RWPE2 (cell line): Measurements from ENCODE around the gene OR6B1.
"Not testable (repeated sequence)": the region's sequence is repeated elsewhere in the genome, so short reads cannot be mapped to it uniquely, and the experiment has no call there.

Source experiments
- ATAC-seq: fragments of 200-7000 bp; cut with Tn5 transposase; 3 replicates; pipeline ENCODE4 v1.9.1; 2021; ENCODE audit warnings: low read depth
- DNase-seq: peaks from one replicate; pipeline ENCODE4 v3.0.0-alpha.2; 2020; ENCODE audit warnings: low spot score
- H3K27ac ChIP-seq: fragments of 450-650 bp; 2 replicates; pipeline ENCODE4 v1.5.1; 2017; ENCODE audit warnings: mild to moderate bottlenecking; ENCODE audit not compliant: poor library complexity, severe bottlenecking
- H3K27me3 ChIP-seq: fragments of 250-450 bp; sonication (Bioruptor Pico); 2 replicates; pipeline ENCODE4 v1.5.1; 2021; ENCODE audit warnings: mild to moderate bottlenecking, moderate library complexity; ENCODE audit not compliant: insufficient read depth, poor library complexity, severe bottlenecking
- H3K36me3 ChIP-seq: fragments of 250-450 bp; sonication (Bioruptor Pico); 2 replicates; pipeline ENCODE4 v1.5.1; 2020; ENCODE audit warnings: low read depth, mild to moderate bottlenecking, moderate library complexity
- H3K4me1 ChIP-seq: fragments of 250-450 bp; sonication (Bioruptor Pico); 2 replicates; pipeline ENCODE4 v1.5.1; 2021; ENCODE audit warnings: mild to moderate bottlenecking, moderate library complexity; ENCODE audit not compliant: insufficient read depth, poor library complexity, severe bottlenecking
- H3K4me3 ChIP-seq: fragments of 250-450 bp; sonication (Bioruptor Pico); 2 replicates; pipeline ENCODE4 v1.5.1; 2021; ENCODE audit warnings: mild to moderate bottlenecking, moderate library complexity; ENCODE audit not compliant: severe bottlenecking
- H3K9me3 ChIP-seq: fragments of 250-450 bp; sonication (Bioruptor Pico); 2 replicates; pipeline ENCODE4 v1.5.1; 2021; ENCODE audit warnings: mild to moderate bottlenecking, moderate library complexity; ENCODE audit not compliant: severe bottlenecking
- CTCF ChIP-seq: fragments of 450-650 bp; IDR thresholded peaks from one replicate; pipeline ENCODE4 v1.5.1; 2017; ENCODE audit warnings: mild to moderate bottlenecking, moderate library complexity; ENCODE audit not compliant: poor library complexity, severe bottlenecking

Gene OR6B1

DNA sequence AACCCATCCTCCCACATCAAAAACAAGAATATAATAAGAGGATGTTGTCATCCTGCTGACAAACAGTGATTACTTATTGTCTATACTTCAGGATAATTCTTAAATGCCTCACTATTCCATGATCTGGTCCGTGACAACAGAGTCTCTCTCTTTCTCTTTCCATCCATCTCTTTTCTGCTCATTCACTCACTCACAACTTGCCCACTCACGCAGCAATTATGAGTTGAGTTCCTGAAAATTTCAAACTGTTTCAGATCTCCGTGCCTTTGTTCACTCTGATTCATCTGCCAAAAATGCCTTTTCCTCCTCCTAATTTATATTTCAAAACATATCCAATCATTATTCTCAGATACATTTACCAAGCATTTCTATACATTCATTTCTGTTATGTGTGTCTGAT is 1.4 kb downstream of the OR6B1 start:
- DNase-seq = no peak
- H3K4me3 ChIP-seq = no peak overlapping the region
- no peak for TF ChIP-seq CTCF
- no peaks in the 10 kb centered on the region for H3K9me3 ChIP-seq
- no peak for ATAC-seq
- H3K27me3 ChIP-seq = no peaks in the 10 kb centered on the region
- no peaks in the 10 kb centered on the region for H3K36me3 ChIP-seq
- no peaks in the 10 kb centered on the region for H3K4me1 ChIP-seq
- H3K27ac ChIP-seq = no peak overlapping the region

DNA sequence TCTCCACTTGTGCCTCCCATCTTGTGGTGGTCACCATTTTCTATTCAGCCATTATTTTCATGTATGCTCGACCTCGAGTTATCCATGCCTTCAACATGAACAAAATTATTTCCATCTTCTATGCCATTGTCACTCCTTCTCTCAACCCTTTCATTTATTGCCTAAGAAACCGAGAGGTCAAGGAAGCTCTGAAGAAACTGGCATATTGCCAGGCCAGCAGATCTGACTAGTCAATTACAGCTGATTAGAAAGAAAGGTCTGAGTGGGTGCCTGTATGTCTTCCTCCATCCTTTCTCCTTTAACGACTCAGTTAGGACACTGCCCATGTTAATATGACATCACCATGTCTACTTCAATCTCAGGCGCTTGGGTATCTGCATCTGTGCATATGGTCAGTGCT is 4.6 kb downstream of the OR6B1 start:
- Histone ChIP-seq H3K4me3 (no peak overlapping the region), H3K4me1 (no peaks in the 10 kb centered on the region), H3K36me3 (no peaks in the 10 kb centered on the region), H3K9me3 (no peaks in the 10 kb centered on the region), H3K27ac (no peak overlapping the region), H3K27me3 (no peaks in the 10 kb centered on the region)
- ATAC-seq = no peak
- no peak for TF ChIP-seq CTCF
- DNase-seq = no peak

DNA sequence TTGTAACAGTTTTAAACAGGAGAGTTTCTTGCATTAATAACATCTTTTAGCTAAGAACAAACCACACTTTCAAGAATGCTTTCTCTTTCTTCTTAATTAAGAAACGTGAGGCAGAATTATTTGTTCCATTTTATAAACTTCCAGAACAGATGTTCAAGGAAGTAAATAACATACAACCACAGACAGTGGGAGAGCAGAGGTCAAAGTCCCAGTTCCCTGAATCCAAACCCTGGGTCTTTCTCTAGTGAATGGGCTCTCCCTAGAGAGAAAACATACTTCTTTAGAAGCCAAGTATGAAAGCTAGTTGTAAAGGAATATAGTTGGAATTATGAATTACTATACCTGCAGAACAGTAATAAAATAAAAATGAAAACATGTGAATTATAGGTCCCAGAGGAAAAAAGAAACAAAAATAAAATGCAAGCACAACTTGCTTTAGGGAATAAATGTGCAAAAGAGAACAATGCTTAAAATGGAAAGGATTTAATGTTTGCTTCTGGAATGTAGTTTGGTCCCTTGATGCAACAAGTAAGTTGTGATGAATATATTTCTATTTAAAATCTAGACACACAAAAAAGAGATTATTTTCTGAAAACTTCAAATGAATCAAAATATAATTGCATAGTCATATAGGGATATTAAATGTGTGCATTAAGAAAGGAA is 6.0 kb downstream of the OR6B1 start:
- no peak overlapping the region for H3K4me3 ChIP-seq
- no peak for DNase-seq
- H3K36me3 ChIP-seq = no peaks in the 10 kb centered on the region
- H3K27ac ChIP-seq = no peak overlapping the region
- no peaks in the 10 kb centered on the region for H3K9me3 ChIP-seq
- H3K4me1 ChIP-seq = no peaks in the 10 kb centered on the region
- no peaks in the 10 kb centered on the region for H3K27me3 ChIP-seq
- no peak for TF ChIP-seq CTCF
- ATAC-seq = no peak

GRCh38 chr7:144006692-144007042 is 6.5 kb downstream of the OR6B1 start:
- ATAC-seq = no peak
- H3K27ac ChIP-seq = no peak overlapping the region
- DNase-seq = no peak
- H3K4me3 ChIP-seq = no peak overlapping the region
- no peaks in the 10 kb centered on the region for H3K27me3 ChIP-seq
- no peaks in the 10 kb centered on the region for H3K9me3 ChIP-seq
- TF ChIP-seq CTCF = no peak
- H3K36me3 ChIP-seq = no peaks in the 10 kb centered on the region
- no peaks in the 10 kb centered on the region for H3K4me1 ChIP-seq

DNA sequence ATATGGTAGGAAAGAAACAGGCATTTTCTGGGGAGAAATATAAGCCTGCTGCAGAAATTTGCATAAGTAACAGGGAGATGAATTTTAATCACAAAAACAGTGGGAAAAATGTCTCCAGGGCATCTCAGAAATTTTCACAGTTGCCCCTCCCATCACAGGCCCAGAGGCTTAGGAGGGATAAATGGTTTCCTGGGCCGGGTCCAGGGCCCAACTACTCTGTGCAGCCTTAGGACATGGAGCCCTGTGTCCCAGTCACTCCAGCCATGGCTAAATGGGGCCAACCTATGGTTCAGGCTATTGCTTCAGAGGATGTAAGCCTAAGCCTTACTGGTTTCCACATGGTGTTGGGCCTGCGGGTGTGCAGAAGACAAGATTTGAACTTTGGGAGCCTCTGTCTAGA is 9.2 kb downstream of the OR6B1 start:
- Histone ChIP-seq H3K36me3 (no peaks in the 10 kb centered on the region), H3K4me3 (no peak overlapping the region), H3K9me3 (no peaks in the 10 kb centered on the region), H3K4me1 (no peaks in the 10 kb centered on the region), H3K27ac (no peak overlapping the region), H3K27me3 (no peaks in the 10 kb centered on the region)
- no peak for TF ChIP-seq CTCF
- no peak for DNase-seq
- ATAC-seq = no peak

- not testable (repeated sequence) for H3K27me3 ChIP-seq, H3K9me3 ChIP-seq, ATAC-seq, H3K27ac ChIP-seq, DNase-seq, H3K36me3 ChIP-seq, H3K4me1 ChIP-seq, H3K4me3 ChIP-seq
Observed at GRCh38 chr7:144010061-144010460, 9.9 kb downstream of the OR6B1 start.

GRCh38 chr7:144010821-144011220 is 10.7 kb downstream of the OR6B1 start:
- H3K27ac ChIP-seq, H3K36me3 ChIP-seq, H3K9me3 ChIP-seq, H3K4me1 ChIP-seq, H3K27me3 ChIP-seq, H3K4me3 ChIP-seq, ATAC-seq, DNase-seq: not testable (repeated sequence)
